ENCODE results near the gene HAUS8. TPM values are rescaled to one million over a fixed set of nuclear protein-coding genes. Genes with fewer than 3 reads are reported as not detected.
"Not testable (repeated sequence)": the region's sequence is repeated elsewhere in the genome, so short reads cannot be mapped to it uniquely, and the experiment has no call there.

HAUS8 gene
- total RNA-seq, 6 experiments from 2014 or later, result 7.6 to 13.2 (median 12.2) TPM

DNA sequence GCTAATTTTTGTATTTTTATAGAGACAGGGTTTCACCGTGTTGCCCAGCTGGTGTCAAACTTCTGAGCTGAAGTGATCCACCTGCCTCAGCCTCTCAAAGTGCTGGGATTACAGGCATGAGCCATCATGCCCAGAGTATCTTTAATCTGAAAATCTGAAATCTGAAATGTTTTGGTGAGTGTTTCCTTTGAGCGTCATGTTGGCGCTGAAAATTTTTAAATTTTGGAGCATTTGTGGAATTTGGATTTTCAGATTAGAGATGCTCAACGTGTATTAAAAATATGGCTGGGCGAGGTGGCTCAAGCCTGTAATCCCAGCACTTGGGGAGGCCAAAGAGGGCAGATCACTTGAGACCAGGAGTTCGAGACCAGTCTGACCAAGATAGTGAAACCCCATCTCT, 43.5 kb downstream of the HAUS8 start:
- no peaks in the 10 kb centered on the region for H3K9me3 Mint-ChIP-seq
- no peak for DNase-seq

DNA sequence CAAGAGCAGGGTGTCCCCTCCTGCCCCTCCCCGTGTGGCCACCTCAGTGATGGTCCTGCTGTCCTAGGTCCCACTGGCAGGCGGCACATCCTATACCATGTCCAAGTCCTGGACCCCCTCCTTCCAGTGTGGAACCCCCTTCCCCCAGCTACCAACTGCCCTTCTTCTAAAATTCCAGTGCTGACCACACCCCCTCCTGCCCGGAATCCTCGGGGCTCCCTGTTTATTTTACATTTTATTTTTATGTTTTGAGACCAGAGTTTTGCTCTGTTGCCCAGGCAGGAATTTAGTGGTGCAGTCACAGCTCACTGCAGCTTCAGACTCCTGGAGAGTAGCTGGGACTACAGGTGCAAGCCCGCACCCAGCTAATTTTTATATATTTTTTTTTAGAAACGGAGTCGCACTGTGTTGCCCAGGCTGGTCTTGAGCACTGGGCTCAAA, 47.7 kb downstream of the HAUS8 start:
- no peak overlapping the region for H3K27ac Mint-ChIP-seq
- H3K4me1 Mint-ChIP-seq (ENCODE audit: low read depth), result peaks cover 8% of the 10 kb centered on the region
- peaks cover 21% of the 10 kb centered on the region; the same call in 1 of the 2 replicates for H3K9me3 Mint-ChIP-seq
- H3K36me3 Mint-ChIP-seq (ENCODE audit: low read depth), result peaks cover 3% of the 10 kb centered on the region; the same call in 1 of the 2 replicates
- H3K4me3 Mint-ChIP-seq, result no peak overlapping the region
- TF ChIP-seq, protein P1, sequence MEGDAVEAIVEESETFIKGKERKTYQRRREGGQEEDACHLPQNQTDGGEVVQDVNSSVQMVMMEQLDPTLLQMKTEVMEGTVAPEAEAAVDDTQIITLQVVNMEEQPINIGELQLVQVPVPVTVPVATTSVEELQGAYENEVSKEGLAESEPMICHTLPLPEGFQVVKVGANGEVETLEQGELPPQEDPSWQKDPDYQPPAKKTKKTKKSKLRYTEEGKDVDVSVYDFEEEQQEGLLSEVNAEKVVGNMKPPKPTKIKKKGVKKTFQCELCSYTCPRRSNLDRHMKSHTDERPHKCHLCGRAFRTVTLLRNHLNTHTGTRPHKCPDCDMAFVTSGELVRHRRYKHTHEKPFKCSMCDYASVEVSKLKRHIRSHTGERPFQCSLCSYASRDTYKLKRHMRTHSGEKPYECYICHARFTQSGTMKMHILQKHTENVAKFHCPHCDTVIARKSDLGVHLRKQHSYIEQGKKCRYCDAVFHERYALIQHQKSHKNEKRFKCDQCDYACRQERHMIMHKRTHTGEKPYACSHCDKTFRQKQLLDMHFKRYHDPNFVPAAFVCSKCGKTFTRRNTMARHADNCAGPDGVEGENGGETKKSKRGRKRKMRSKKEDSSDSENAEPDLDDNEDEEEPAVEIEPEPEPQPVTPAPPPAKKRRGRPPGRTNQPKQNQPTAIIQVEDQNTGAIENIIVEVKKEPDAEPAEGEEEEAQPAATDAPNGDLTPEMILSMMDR (IDR thresholded peaks at IDR 0.05), result no peak
- H3K27me3 Mint-ChIP-seq (ENCODE audit: insufficient read depth), result peaks cover 52% of the 10 kb centered on the region
- no peak for DNase-seq

More for the DNA sequence above, 43.5 kb downstream of the HAUS8 start:
- Mint-ChIP-seq H3K4me1 (ENCODE audit: low read depth) (no peaks in the 10 kb centered on the region), H3K4me3 (no peak overlapping the region), H3K36me3 (ENCODE audit: low read depth) (no peaks in the 10 kb centered on the region), H3K27ac (no peak overlapping the region), H3K27me3 (ENCODE audit: insufficient read depth) (peaks cover 41% of the 10 kb centered on the region)
- TF ChIP-seq, protein P1 (IDR thresholded peaks at IDR 0.05), result no peak

DNA sequence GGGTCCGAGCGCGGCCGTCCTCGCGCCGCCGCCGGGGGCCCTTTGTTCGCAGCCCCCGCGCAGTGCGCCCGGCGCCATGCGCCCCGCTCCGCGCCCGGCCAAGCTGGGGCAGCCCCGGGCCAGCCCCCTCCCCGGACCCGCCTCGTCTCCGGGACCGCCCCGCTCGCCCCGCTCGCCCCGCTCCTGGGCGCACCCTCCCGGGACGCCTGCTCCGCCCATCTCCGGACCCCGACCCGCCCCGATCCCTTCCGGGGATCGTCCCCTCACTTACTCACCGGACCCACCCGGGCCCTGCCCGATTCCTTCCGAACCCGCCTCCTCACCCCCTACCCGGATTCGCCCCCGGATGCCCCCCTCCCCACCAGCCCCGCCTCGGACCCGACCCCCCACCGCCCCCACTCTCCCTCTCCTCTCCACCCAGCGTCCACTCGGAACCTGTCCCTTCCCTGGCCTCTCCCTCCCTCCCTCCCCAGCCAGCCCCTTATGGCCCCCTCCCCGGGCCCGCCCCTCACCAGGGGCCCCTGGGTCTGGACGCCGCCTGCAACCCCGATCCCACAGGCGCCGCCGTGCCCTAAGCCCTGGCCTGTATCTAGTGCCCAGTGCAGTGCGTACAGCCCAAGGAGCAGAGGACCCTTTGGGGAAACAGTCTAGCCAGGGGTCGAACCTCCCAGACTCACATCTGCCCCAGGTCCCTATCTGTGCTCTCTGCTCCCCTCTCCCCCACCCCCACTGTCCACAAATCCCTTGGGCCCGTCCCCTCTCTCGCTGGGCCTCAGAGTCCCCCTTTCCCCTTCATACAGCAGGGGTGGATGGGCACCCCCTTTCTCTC, 48.3 kb downstream of the HAUS8 start, which contains the start of gene CPAMD8:
Gene CPAMD8 (minus strand): TSS at position 105 of the 829 bp plus-strand sequence. CDS start 168 bp downstream, outside the sequence.
- H3K27ac Mint-ChIP-seq, result no peak within 1 kb of the TSS
- H3K36me3 Mint-ChIP-seq (ENCODE audit: low read depth), result peaks cover 4% of the 10 kb centered on the region; the same call in 1 of the 2 replicates
- DNase-seq, result no peak
- peaks cover 15% of the 10 kb centered on the region for H3K4me1 Mint-ChIP-seq (ENCODE audit: low read depth)
- TF ChIP-seq, protein P1 (IDR thresholded peaks at IDR 0.05), result no peak
- H3K9me3 Mint-ChIP-seq, result peaks cover 22% of the 10 kb centered on the region; the same call in 1 of the 2 replicates
- H3K4me3 Mint-ChIP-seq, result no peak within 1 kb of the TSS
- peaks cover 52% of the 10 kb centered on the region for H3K27me3 Mint-ChIP-seq (ENCODE audit: insufficient read depth)

DNA sequence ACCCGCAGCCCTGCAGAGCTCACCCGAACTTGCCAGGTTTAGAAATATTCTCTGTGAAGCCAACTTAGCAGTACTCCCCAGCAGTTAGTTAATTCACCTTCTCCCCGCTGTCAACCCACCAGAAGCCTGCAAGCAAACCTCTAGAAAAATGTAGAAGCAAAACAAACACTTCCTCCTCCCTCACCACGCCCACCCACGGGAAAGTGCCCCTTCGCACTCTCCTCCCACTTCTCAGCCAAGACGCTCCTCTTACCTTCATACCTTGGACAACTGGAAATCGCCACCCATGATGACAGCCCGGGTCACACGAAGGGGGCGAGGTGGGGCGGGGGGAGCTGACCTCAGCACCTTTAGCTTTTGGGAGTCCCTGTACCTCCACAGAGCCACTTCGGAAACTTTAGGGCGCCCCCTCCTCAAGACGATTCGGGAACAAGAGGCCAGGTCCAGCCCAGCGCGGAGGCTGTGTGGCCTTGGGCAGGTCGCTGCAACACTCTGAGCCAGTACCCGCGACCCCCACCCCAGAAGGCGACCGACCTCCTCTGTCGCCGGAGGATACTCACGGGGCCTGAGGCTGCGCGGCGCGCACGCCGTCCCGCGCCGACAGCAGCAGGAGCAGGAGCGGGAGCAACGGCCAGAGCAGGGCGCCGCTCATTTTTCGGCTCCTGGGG, 49.1 kb downstream of the HAUS8 start:
- TF ChIP-seq, protein P1 (IDR thresholded peaks at IDR 0.05), result no peak
- Mint-ChIP-seq H3K4me1 (ENCODE audit: low read depth) (peaks cover 15% of the 10 kb centered on the region), H3K27me3 (ENCODE audit: insufficient read depth) (peaks cover 52% of the 10 kb centered on the region)

DNA sequence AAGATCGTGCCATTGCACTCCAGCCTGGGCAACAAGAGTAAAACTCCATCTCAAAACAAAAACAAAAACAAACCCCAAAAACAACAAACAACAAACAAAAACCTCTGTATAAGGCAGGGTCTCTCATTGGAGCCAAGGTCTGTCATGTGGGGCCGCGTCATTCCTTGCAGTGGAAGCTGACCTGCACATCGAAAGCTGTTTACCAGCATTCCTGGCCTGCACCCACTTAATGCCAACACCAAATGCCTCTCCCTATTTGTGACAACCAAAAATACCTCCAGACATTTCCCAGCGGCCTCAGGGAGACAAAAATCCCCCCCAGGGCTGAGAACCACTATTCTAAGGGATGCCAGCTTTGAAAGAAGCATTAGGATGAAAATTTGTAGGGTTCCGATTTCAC, 49.9 kb downstream of the HAUS8 start:
- no peak overlapping the region for H3K27ac Mint-ChIP-seq
- H3K36me3 Mint-ChIP-seq (ENCODE audit: low read depth), result peaks cover 4% of the 10 kb centered on the region; the same call in 1 of the 2 replicates
- H3K4me3 Mint-ChIP-seq, result no peak overlapping the region
- peaks cover 22% of the 10 kb centered on the region; the same call in 1 of the 2 replicates for H3K9me3 Mint-ChIP-seq
- no peak for DNase-seq
- peaks cover 15% of the 10 kb centered on the region for H3K4me1 Mint-ChIP-seq (ENCODE audit: low read depth)
- peaks cover 53% of the 10 kb centered on the region for H3K27me3 Mint-ChIP-seq (ENCODE audit: insufficient read depth)
- TF ChIP-seq, protein P1 (IDR thresholded peaks at IDR 0.05), result no peak

More for the DNA sequence above, 49.1 kb downstream of the HAUS8 start:
- H3K27ac Mint-ChIP-seq, result no peak overlapping the region
- H3K4me3 Mint-ChIP-seq, result no peak overlapping the region
- peaks cover 22% of the 10 kb centered on the region; the same call in 1 of the 2 replicates for H3K9me3 Mint-ChIP-seq
- H3K36me3 Mint-ChIP-seq (ENCODE audit: low read depth), result peaks cover 4% of the 10 kb centered on the region; the same call in 1 of the 2 replicates
- DNase-seq, result no peak

DNA sequence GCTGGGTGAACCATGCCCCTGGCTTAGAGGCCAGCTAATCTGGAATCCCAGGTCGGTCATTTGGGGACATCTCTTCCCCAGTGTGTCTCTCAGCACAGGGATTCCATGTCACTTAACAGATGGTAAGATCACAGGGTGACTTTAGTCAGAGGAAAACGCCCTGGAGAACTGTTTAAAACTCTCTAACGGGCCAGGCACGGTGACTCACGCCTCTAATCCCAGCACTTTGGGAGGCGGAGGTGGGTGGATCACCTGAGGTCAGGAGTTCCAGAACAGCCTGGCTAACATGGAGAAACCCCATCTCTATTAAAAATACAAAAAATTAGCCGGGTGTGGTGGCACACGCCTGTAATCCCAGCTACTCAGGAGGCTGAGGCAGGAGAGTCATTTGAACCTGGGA, 50.3 kb downstream of the HAUS8 start:
- not testable (repeated sequence) for H3K36me3 Mint-ChIP-seq (ENCODE audit: low read depth); H3K27ac Mint-ChIP-seq; DNase-seq; H3K4me3 Mint-ChIP-seq
- Mint-ChIP-seq H3K9me3 (peaks cover 22% of the 10 kb centered on the region; the same call in 1 of the 2 replicates), H3K4me1 (ENCODE audit: low read depth) (peaks cover 15% of the 10 kb centered on the region), H3K27me3 (ENCODE audit: insufficient read depth) (peaks cover 49% of the 10 kb centered on the region)
